Thyroid gland (tissue), 4 donors: Measurements from ENCODE around the gene CARD11.

Experiments
- CTCF ChIP-seq, 6 experiments: fragments of 200-600 bp in 3 of 6; fragments of 450-650 bp in 3 of 6; sonication (generic) in 3 of 6; IDR thresholded peaks; one replicate each; pipeline ENCODE4 v1.5.1; 2016 to 2019; ENCODE audit warnings: antibody characterized with exemption in 6 of 6, mild to moderate bottlenecking in 2 of 6, inconsistent platforms in 1 of 6, moderate library complexity in 1 of 6
- POLR2A ChIP-seq, 2 donors: fragments of 450-650 bp; IDR thresholded peaks; one replicate each; pipeline ENCODE4 v1.6.1; 2017; ENCODE audit warnings: antibody characterized with exemption in 2 of 2, mild to moderate bottlenecking in 2 of 2, moderate library complexity in 1 of 2

- TF ChIP-seq CTCF (IDR thresholded peaks at IDR 0.05) (no peak), POLR2A (IDR thresholded peaks at IDR 0.05) (no peak)
Measured at GRCh38 chr7:2947058-2947780, 96.4 kb downstream of the CARD11 start.
